Measurements from ENCODE around the gene CCL27. TPM values are rescaled to one million over a fixed set of nuclear protein-coding genes. Genes with fewer than 3 reads are reported as not detected.

CCL27 gene
- total and polyA plus RNA-seq, 8 donors = 0.58 to 1.3 TPM; not detected in 6

DNA sequence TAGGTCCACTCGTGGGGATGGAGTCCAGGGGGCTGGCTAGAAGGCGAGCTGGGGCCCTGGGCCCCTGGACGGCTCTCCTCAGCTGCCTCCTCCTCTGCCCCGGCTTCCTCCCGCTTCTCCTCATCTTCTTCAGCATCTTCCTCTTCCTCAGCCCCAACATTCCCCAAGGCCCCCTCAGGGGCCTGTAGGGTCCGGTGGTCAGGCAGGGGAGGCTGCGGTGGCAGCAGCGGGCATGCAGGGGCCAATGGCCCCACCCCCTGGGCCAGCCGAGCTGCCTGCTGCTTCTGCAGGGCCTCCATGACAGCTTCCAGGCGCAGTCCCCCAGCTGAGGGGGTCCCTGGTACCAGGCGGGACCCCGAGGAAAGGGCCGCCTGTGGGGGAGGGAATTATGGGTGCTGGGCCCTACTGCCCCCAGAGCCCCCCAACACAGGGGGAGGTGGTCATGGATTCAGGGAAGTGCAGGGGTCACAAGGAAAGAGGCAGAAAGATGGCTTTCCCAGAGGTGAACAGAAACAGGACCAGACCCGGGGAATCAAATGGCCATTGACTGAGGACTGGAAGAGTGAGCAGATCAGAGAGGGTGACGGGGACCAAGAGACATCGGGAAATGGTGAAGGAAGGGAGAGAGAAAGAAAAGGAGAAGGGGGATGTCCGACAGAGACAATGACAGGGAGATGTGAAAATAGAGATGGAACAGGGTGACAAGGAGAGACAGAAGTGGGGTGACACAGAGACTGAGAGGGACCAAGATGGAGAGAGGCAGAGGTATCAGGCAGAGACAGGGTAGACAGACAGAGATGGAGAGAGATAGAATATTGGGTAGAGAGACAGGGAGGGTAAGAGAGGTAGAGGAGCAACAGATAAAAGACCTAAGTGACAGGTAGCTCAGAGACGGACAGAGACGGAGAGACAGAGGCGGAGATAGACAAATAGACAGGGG lies 34.5 kb downstream of the CCL27 start:
- no peak overlapping the region for H3K27ac ChIP-seq
- intact Hi-C loops (cut with DNase I; ENCODE audit: low total_unique reads) = no loop called here
- DNase-seq = no peak
- H3K9me3 ChIP-seq = no peaks in the 10 kb centered on the region
- peaks cover 30 to 83% (median 79%) of the 10 kb centered on the region in 3 donors for H3K27me3 ChIP-seq
- H3K4me1 ChIP-seq = peaks cover 21 to 31% (median 27%) of the 10 kb centered on the region in 4 donors
- 34 to 43% (median 36%) methylated on average over 19 to 20 of the region's 20 CpGs for WGBS, 5 donors
- TF ChIP-seq EP300 (IDR thresholded peaks at IDR 0.05) (no peak), POLR2A (IDR thresholded peaks at IDR 0.05) (no peak), POLR2AphosphoS5 (IDR thresholded peaks at IDR 0.05) (no peak)
- TF ChIP-seq, protein P1, sequence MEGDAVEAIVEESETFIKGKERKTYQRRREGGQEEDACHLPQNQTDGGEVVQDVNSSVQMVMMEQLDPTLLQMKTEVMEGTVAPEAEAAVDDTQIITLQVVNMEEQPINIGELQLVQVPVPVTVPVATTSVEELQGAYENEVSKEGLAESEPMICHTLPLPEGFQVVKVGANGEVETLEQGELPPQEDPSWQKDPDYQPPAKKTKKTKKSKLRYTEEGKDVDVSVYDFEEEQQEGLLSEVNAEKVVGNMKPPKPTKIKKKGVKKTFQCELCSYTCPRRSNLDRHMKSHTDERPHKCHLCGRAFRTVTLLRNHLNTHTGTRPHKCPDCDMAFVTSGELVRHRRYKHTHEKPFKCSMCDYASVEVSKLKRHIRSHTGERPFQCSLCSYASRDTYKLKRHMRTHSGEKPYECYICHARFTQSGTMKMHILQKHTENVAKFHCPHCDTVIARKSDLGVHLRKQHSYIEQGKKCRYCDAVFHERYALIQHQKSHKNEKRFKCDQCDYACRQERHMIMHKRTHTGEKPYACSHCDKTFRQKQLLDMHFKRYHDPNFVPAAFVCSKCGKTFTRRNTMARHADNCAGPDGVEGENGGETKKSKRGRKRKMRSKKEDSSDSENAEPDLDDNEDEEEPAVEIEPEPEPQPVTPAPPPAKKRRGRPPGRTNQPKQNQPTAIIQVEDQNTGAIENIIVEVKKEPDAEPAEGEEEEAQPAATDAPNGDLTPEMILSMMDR (IDR thresholded peaks at IDR 0.05) = no peak
- no peaks in the 10 kb centered on the region for H3K36me3 ChIP-seq
- H3K4me3 ChIP-seq = peak overlapping the region; percentile 46 to 57 (median 46)

DNA sequence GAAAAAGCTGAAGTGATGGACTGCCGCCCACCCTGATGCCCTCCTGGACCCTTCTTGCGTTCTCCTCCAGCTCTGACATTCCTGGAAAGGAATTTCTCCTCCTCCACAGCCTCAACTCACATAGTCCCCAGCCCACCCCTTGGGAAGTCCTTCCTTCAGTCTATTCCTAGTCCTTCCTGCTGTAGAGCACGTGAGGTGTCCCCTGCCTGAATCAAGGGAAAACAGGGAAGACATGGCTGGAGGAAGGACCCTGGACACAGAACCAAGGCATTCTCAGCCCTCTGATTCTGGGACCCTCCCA lies 37.3 kb downstream of the CCL27 start:
- TF ChIP-seq, protein P1 (IDR thresholded peaks at IDR 0.05) = no peak
- no peak for TF ChIP-seq POLR2AphosphoS5 (IDR thresholded peaks at IDR 0.05)
- TF ChIP-seq POLR2A (IDR thresholded peaks at IDR 0.05) = no peak
- no peak for TF ChIP-seq EP300 (IDR thresholded peaks at IDR 0.05)
- H3K9me3 ChIP-seq = no peaks in the 10 kb centered on the region
- H3K4me3 ChIP-seq = no peak overlapping the region
- intact Hi-C loops (cut with DNase I; ENCODE audit: low total_unique reads) = no loop called here
- peaks cover 21 to 38% (median 33%) of the 10 kb centered on the region in 4 donors for H3K4me1 ChIP-seq
- 45 to 66% (median 59%) methylated on average over 3 of the region's 3 CpGs for WGBS, 5 donors
- H3K27ac ChIP-seq = no peak overlapping the region
- H3K36me3 ChIP-seq = no peaks in the 10 kb centered on the region
- no peak for DNase-seq
- peaks cover 30 to 91% (median 84%) of the 10 kb centered on the region in 3 donors for H3K27me3 ChIP-seq

DNA sequence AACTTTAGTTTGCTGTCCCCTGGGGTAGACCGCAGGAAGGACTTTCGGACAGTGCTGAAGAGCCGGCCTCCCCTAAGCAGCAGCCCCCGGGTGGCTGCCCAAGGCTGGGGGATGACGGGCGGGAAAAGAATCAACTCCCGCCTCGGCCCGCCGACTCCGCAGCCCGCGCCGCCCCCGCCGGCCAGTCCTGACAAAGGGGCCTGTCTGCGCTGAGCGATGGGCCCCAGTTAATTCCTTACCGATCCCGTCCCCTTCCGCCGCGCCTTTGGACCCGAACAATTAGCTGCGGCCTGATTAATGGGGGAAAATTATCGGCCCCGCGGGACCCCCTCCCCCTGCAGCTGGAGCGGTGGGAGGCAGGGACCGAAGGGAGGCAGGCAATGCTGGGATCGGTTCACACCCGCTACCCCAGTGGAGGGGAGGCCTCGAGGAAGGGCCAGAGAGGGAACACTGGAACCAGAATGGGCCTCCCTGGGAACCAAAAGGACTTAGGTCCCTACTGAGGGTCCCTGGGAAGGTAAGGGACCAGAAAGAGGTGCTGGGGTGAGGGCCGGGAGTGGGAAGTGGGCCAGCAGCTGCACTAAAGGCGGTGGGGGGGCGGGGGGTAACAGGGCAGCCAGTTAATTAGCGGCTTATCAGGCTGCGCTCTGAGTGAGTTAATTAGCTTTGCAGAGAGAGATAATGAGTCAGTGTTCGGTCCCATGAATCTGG lies 37.8 kb downstream of the CCL27 start:
- intact Hi-C loops (cut with DNase I; ENCODE audit: low total_unique reads) = no loop called here
- no peaks in the 10 kb centered on the region for H3K9me3 ChIP-seq
- H3K36me3 ChIP-seq = no peaks in the 10 kb centered on the region
- H3K4me3 ChIP-seq = no peak overlapping the region
- WGBS, 5 donors = 12 to 25% (median 16%) methylated on average over 17 to 39 of the region's 39 CpGs
- H3K27ac ChIP-seq = no peak overlapping the region
- no peak for TF ChIP-seq POLR2AphosphoS5 (IDR thresholded peaks at IDR 0.05)
- TF ChIP-seq, protein P1 (IDR thresholded peaks at IDR 0.05) = no peak
- no peak for TF ChIP-seq EP300 (IDR thresholded peaks at IDR 0.05)
- H3K4me1 ChIP-seq = peaks cover 23 to 43% (median 37%) of the 10 kb centered on the region in 4 donors
- DNase-seq = no peak
- H3K27me3 ChIP-seq = peaks cover 30 to 86% (median 79%) of the 10 kb centered on the region in 3 donors

DNA sequence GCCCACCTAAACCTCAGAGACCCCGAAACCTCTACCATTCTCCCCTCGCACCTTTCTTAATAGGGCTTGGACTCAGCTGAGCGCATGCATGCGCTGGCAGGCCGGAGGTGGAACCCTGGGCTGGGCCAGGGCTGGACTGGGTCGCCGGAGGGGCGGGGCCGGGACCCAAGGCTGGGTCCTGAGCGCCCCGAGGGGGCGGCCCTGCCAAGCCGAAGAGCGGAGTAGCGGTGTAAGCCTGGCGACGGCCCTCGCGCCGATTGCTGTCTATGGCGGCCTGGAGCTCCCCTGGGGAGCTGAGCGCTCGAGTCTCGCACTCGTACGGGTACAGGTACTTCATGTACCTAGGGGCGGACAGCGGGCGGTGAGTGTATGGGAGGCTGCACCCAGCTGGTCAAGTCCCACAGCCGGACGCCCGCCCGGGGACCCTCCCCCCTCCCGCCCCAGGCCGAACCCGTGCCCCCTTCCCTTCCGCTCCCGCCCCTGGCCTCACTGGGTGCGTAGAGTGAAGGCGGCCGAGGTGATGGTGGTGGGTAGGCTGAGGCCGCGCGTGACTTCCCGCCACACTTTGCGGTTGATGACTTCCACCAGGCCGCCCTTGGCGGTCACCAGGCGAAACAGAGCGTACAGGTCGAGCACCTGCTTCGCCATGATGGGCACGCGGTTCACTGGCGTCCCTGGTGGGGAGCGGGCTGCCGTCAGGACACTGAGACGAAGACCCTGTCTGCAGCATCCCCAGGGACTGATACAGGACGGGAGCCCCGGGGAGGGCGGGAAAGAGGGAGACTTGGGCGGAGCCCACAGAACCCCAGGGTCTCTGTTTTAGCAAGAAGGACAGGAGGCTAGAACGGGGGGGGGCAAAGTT lies 38.9 kb downstream of the CCL27 start:
- TF ChIP-seq POLR2A (IDR thresholded peaks at IDR 0.05) = no peak
- no peak for TF ChIP-seq POLR2AphosphoS5 (IDR thresholded peaks at IDR 0.05)
- TF ChIP-seq, protein P1 (IDR thresholded peaks at IDR 0.05) = no peak
- no peak for TF ChIP-seq EP300 (IDR thresholded peaks at IDR 0.05)
- WGBS, 5 donors = 9 to 16% (median 11%) methylated on average over 20 to 63 of the region's 63 CpGs
- Histone ChIP-seq H3K4me1 (peaks cover 19 to 42% (median 36%) of the 10 kb centered on the region in 4 donors), H3K27me3 (peaks cover 30 to 76% (median 69%) of the 10 kb centered on the region in 3 donors), H3K27ac (no peak overlapping the region), H3K36me3 (peaks cover 0 to 3% (median under 1%) of the 10 kb centered on the region in 4 donors), H3K9me3 (no peaks in the 10 kb centered on the region), H3K4me3 (peak overlapping the region in 2 of 4 donors; percentile 13 to 20)
- intact Hi-C loops (cut with DNase I; ENCODE audit: low total_unique reads) = no loop called here
- no peak for DNase-seq
